ENCODE measurements around the gene ANO1. TPM values are rescaled to one million over a fixed set of nuclear protein-coding genes. Genes with fewer than 3 reads are reported as not detected.
A peak's percentile ranks its signal among the peaks of the same experiment; 100 is the strongest.

ANO1 gene
- total RNA-seq, 1 experiment from 2014 or later: 41.7 TPM

GRCh38 chr11:70111269-70112016, 33.3 kb downstream of the ANO1 start (continued):
- no peak for TF ChIP-seq CTCF (IDR thresholded peaks at IDR 0.05 in 2 of 3, conservative IDR thresholded peaks at IDR 0.05 in 1 of 3; ENCODE audit: borderline replicate concordance in 1 of 3, insufficient read depth in 1 of 3, low read depth in 2 of 3, low read length in 2 of 3)
- TF ChIP-seq POLR2A (IDR thresholded peaks at IDR 0.05; ENCODE audit: borderline replicate concordance, extremely low read depth, insufficient read depth, insufficient read length): no peak
- no peak for TF ChIP-seq ZFX (IDR thresholded peaks at IDR 0.05)
- TF ChIP-seq EZH2phosphoT487 (IDR thresholded peaks at IDR 0.05; ENCODE audit: borderline replicate concordance): no peak
- no peak for TF ChIP-seq ATF3 (IDR thresholded peaks at IDR 0.05)
- TF ChIP-seq ELF1 (IDR thresholded peaks at IDR 0.05; ENCODE audit: borderline replicate concordance, low read depth): no peak
- no peak for TF ChIP-seq EGR1 (IDR thresholded peaks at IDR 0.05; ENCODE audit: low read depth)

GRCh38 chr11:70112017-70112434, 33.9 kb downstream of the ANO1 start:
- H4K20me1 ChIP-seq (ENCODE audit: insufficient read depth): no peaks in the 10 kb centered on the region
- peaks cover 8 to 13% of the 10 kb centered on the region in 2 experiments for H3K4me1 ChIP-seq (ENCODE audit: control insufficient read depth in 1 of 2, insufficient read depth in 2 of 2, low read length in 2 of 2)
- H3K27ac ChIP-seq (ENCODE audit: low read depth, low read length): no peak overlapping the region; the same call in 1 of the 2 replicates
- no peak for ATAC-seq
- RAD21 ChIA-PET (ENCODE audit: low non-redundant PET in 1 of 2, low total read pairs in 2 of 2, uncharacterized antibody in 2 of 2, unreplicated experiment in 2 of 2): no interaction called here
- intact Hi-C loops (cut with micrococcal nuclease): no loop called here
- H3K27me3 ChIP-seq (ENCODE audit: insufficient read depth, low read length): no peaks in the 10 kb centered on the region
- no peak overlapping the region for H3K9ac ChIP-seq (ENCODE audit: low read length)
- DNase-seq (ENCODE audit: low read depth, low spot score): no peak
- H3K9me3 ChIP-seq (ENCODE audit: control insufficient read depth in 1 of 2, insufficient read depth in 1 of 2, low read depth in 1 of 2, low read length in 2 of 2): no peaks in the 10 kb centered on the region
- TF ChIP-seq SRF (IDR thresholded peaks at IDR 0.05; ENCODE audit: low read depth) (no peak), MAX (IDR thresholded peaks at IDR 0.05) (no peak), CBX3 (IDR thresholded peaks at IDR 0.05; ENCODE audit: low read depth) (no peak), CTCF (IDR thresholded peaks at IDR 0.05 in 2 of 3, conservative IDR thresholded peaks at IDR 0.05 in 1 of 3; ENCODE audit: borderline replicate concordance in 1 of 3, insufficient read depth in 1 of 3, low read depth in 2 of 3, low read length in 2 of 3) (no peak), ZBTB33 (IDR thresholded peaks at IDR 0.05; ENCODE audit: extremely low read depth, insufficient replicate concordance, low read length) (no peak), EGR1 (IDR thresholded peaks at IDR 0.05; ENCODE audit: low read depth) (no peak)
- H3K79me2 ChIP-seq (ENCODE audit: insufficient read depth, low read length): no peaks in the 10 kb centered on the region
- BruUV-seq (replicated peaks): no TSS peak
- H2AFZ ChIP-seq (ENCODE audit: low read depth, low read length, poor library complexity, severe bottlenecking): no peak overlapping the region
- H3K36me3 ChIP-seq (ENCODE audit: control insufficient read depth in 1 of 2, insufficient read depth in 2 of 2, low read length in 2 of 2): no peaks in the 10 kb centered on the region
- POLR2A ChIA-PET: no interaction called here
- H3K4me2 ChIP-seq (ENCODE audit: low read length): peak overlapping the region; percentile 9; the same call in 1 of the 2 replicates
- no peaks in the 10 kb centered on the region for H3K9me2 ChIP-seq (ENCODE audit: insufficient read depth)
- CTCF ChIA-PET: no interaction called here
- no peak overlapping the region for H3K4me3 ChIP-seq (replicated peaks in 1 of 2; ENCODE audit: low read depth in 1 of 2, low read length in 2 of 2)

Measured in HCT116 (cell line).